ENCODE results near the gene CUX1. TPM values are rescaled to one million over a fixed set of nuclear protein-coding genes. Genes with fewer than 3 reads are reported as not detected.
"Not testable (repeated sequence)": the region's sequence is repeated elsewhere in the genome, so short reads cannot be mapped to it uniquely, and the experiment has no call there.

The CUX1 gene
- total RNA-seq, 3 donors from 2014 or later = 35.1 to 54.4 (median 41.1) TPM

- DNase-seq (ENCODE audit: low spot score in 2 of 2) = no peak
- no peak overlapping the region for H3K27ac ChIP-seq
- H3K4me1 ChIP-seq = no peaks in the 10 kb centered on the region
- TF ChIP-seq POLR2AphosphoS5 (IDR thresholded peaks at IDR 0.05) (no peak), POLR2A (IDR thresholded peaks at IDR 0.05) (no peak), CTCF (IDR thresholded peaks at IDR 0.05) (no peak)
- no peaks in the 10 kb centered on the region for H3K9me3 ChIP-seq
- H3K27me3 ChIP-seq = no peaks in the 10 kb centered on the region
- no peak overlapping the region for H3K4me3 ChIP-seq
- no peaks in the 10 kb centered on the region for H3K36me3 ChIP-seq
- intact Hi-C loops (cut with DNase I; ENCODE audit: low total_unique reads) = no loop called here
Measured at GRCh38 chr7:101985903-101986734, 168.7 kb downstream of the CUX1 start.

- H3K36me3 ChIP-seq = no peaks in the 10 kb centered on the region
- intact Hi-C loops (cut with DNase I; ENCODE audit: low total_unique reads) = no loop called here
- no peak overlapping the region for H3K27ac ChIP-seq
- no peak for TF ChIP-seq CTCF (IDR thresholded peaks at IDR 0.05)
- TF ChIP-seq POLR2AphosphoS5 (IDR thresholded peaks at IDR 0.05) = no peak
- no peak for TF ChIP-seq POLR2A (IDR thresholded peaks at IDR 0.05)
- H3K27me3 ChIP-seq = no peaks in the 10 kb centered on the region
- DNase-seq (ENCODE audit: low spot score in 2 of 2) = no peak
- no peak overlapping the region for H3K4me3 ChIP-seq
- no peaks in the 10 kb centered on the region for H3K9me3 ChIP-seq
- H3K4me1 ChIP-seq = no peaks in the 10 kb centered on the region
Measured at GRCh38 chr7:101987494-101987893, 170.1 kb downstream of the CUX1 start.

GRCh38 chr7:101988060-101988459 is 170.6 kb downstream of the CUX1 start:
- H3K36me3 ChIP-seq; H3K27me3 ChIP-seq; H3K27ac ChIP-seq; DNase-seq (ENCODE audit: low spot score in 2 of 2); H3K9me3 ChIP-seq; intact Hi-C loops (cut with DNase I; ENCODE audit: low total_unique reads); H3K4me3 ChIP-seq; H3K4me1 ChIP-seq: not testable (repeated sequence)

- H3K27me3 ChIP-seq = no peaks in the 10 kb centered on the region
- H3K36me3 ChIP-seq = no peaks in the 10 kb centered on the region
- TF ChIP-seq POLR2AphosphoS5 (IDR thresholded peaks at IDR 0.05) (no peak), POLR2A (IDR thresholded peaks at IDR 0.05) (no peak), CTCF (IDR thresholded peaks at IDR 0.05) (no peak)
- H3K4me1 ChIP-seq = no peaks in the 10 kb centered on the region
- H3K9me3 ChIP-seq = no peaks in the 10 kb centered on the region
- no peak overlapping the region for H3K4me3 ChIP-seq
- no peak for DNase-seq (ENCODE audit: low spot score in 2 of 2)
- intact Hi-C loops (cut with DNase I; ENCODE audit: low total_unique reads) = no loop called here
- no peak overlapping the region for H3K27ac ChIP-seq
Measured at GRCh38 chr7:101988513-101988912, 171.1 kb downstream of the CUX1 start.

GRCh38 chr7:101989101-101989500 is 171.7 kb downstream of the CUX1 start:
- intact Hi-C loops (cut with DNase I; ENCODE audit: low total_unique reads) = no loop called here
- Histone ChIP-seq H3K27me3 (no peaks in the 10 kb centered on the region), H3K27ac (no peak overlapping the region), H3K4me3 (no peak overlapping the region), H3K4me1 (no peaks in the 10 kb centered on the region), H3K36me3 (no peaks in the 10 kb centered on the region), H3K9me3 (no peaks in the 10 kb centered on the region)
- TF ChIP-seq POLR2A (IDR thresholded peaks at IDR 0.05) = no peak
- no peak for TF ChIP-seq CTCF (IDR thresholded peaks at IDR 0.05)
- TF ChIP-seq POLR2AphosphoS5 (IDR thresholded peaks at IDR 0.05) = no peak
- no peak for DNase-seq (ENCODE audit: low spot score in 2 of 2)

Measured in breast epithelium (tissue), 4 donors.